ENCODE data around the gene PRKAR1B.

PRKAR1B gene

GRCh38 chr7:721619-722248 lies 5.3 kb downstream of the PRKAR1B start:
- no peak for DNase-seq

GRCh38 chr7:716636-717035 lies 10.4 kb downstream of the PRKAR1B start:
- no peak for DNase-seq

GRCh38 chr7:716222-716621 lies 10.9 kb downstream of the PRKAR1B start:
- DNase-seq = no peak

GRCh38 chr7:714251-714671 lies 12.8 kb downstream of the PRKAR1B start:
- no peak for DNase-seq

- DNase-seq = no peak
Observed at GRCh38 chr7:713488-714230, 13.4 kb downstream of the PRKAR1B start.

- no peak for DNase-seq
Observed at GRCh38 chr7:713139-713457, 14.0 kb downstream of the PRKAR1B start.

- DNase-seq = no peak
Observed at GRCh38 chr7:712381-713138, 14.5 kb downstream of the PRKAR1B start.

GRCh38 chr7:711922-712380 lies 15.1 kb downstream of the PRKAR1B start:
- DNase-seq = no peak

- no peak for DNase-seq
Observed at GRCh38 chr7:711093-711921, 15.8 kb downstream of the PRKAR1B start.

- DNase-seq = no peak
Observed at GRCh38 chr7:710161-710560, 16.9 kb downstream of the PRKAR1B start.

- no peak for DNase-seq
Observed at GRCh38 chr7:707296-708000, 19.6 kb downstream of the PRKAR1B start.

- no peak for DNase-seq
Observed at GRCh38 chr7:706721-707120, 20.4 kb downstream of the PRKAR1B start.

- DNase-seq = no peak
Observed at GRCh38 chr7:703049-703448, 24.0 kb downstream of the PRKAR1B start.

GRCh38 chr7:701086-701671 lies 25.9 kb downstream of the PRKAR1B start:
- DNase-seq = no peak

- DNase-seq = no peak
Observed at GRCh38 chr7:699476-700170, 27.5 kb downstream of the PRKAR1B start.

- no peak for DNase-seq
Observed at GRCh38 chr7:698515-699475, 28.3 kb downstream of the PRKAR1B start.

- no peak for DNase-seq
Observed at GRCh38 chr7:696812-697551, 30.1 kb downstream of the PRKAR1B start.

- DNase-seq = no peak
Observed at GRCh38 chr7:696426-696811, 30.7 kb downstream of the PRKAR1B start.

GRCh38 chr7:693280-693679 lies 33.8 kb downstream of the PRKAR1B start:
- no peak for DNase-seq
